Cerebellar cortex (tissue), 1 donor: ENCODE measurements around the gene SEC16A.

Experiments used
- DNase-seq: peaks from one replicate; pipeline ENCODE4 v3.0.0-alpha.2; 2015; ENCODE audit warnings: low spot score

The SEC16A gene

GRCh38 chr9:136486823-136487620 is 4.2 kb upstream of the SEC16A start:
- DNase-seq = no peak

GRCh38 chr9:136486131-136486530 is 3.3 kb upstream of the SEC16A start:
- no peak for DNase-seq

GRCh38 chr9:136485049-136486045 is 2.5 kb upstream of the SEC16A start:
- DNase-seq = peak; percentile 82

GRCh38 chr9:136484153-136485048 is 1.6 kb upstream of the SEC16A start:
- DNase-seq = peak; percentile 10

- DNase-seq = peak; percentile 90
Measured at GRCh38 chr9:136483589-136484152, 831 bp upstream of the SEC16A start.

GRCh38 chr9:136482046-136482792 is 621 bp downstream of the SEC16A start:
- peak; percentile 14 for DNase-seq

GRCh38 chr9:136481558-136481957 is 1.3 kb downstream of the SEC16A start:
- DNase-seq = no peak

GRCh38 chr9:136476369-136477150 is 6.3 kb downstream of the SEC16A start:
- DNase-seq = no peak

GRCh38 chr9:136474974-136475865 is 7.6 kb downstream of the SEC16A start:
- no peak for DNase-seq

GRCh38 chr9:136474021-136474640 is 8.7 kb downstream of the SEC16A start:
- DNase-seq = no peak

- no peak for DNase-seq
Measured at GRCh38 chr9:136473354-136473721, 9.5 kb downstream of the SEC16A start.

GRCh38 chr9:136472640-136473353 is 10.0 kb downstream of the SEC16A start:
- no peak for DNase-seq

GRCh38 chr9:136471802-136472487 is 10.9 kb downstream of the SEC16A start:
- DNase-seq = no peak

GRCh38 chr9:136470792-136471469 is 11.9 kb downstream of the SEC16A start:
- DNase-seq = no peak

GRCh38 chr9:136470356-136470755 is 12.5 kb downstream of the SEC16A start:
- DNase-seq = no peak

GRCh38 chr9:136467766-136468165 is 15.1 kb downstream of the SEC16A start:
- DNase-seq = no peak

GRCh38 chr9:136466155-136466541 is 16.7 kb downstream of the SEC16A start:
- DNase-seq = no peak
